MM.1S (cell line): Measurements from ENCODE around the gene SEMA4D.
"Not testable (repeated sequence)": the region's sequence is repeated elsewhere in the genome, so short reads cannot be mapped to it uniquely, and the experiment has no call there.

ENCODE experiments used
- DNase-seq: peaks from one replicate; pipeline ENCODE4 v3.0.0-alpha.2; 2015
- H2AFZ ChIP-seq: fragments of 300-600 bp; sonication (generic); 2 replicates; pipeline ENCODE4 v1.6.0; 2016; ENCODE audit warnings: antibody characterized with exemption, low read length
- H3F3A ChIP-seq: fragments of 300-600 bp; sonication (generic); 2 replicates; pipeline ENCODE4 v1.6.1; 2016; ENCODE audit warnings: mild to moderate bottlenecking, antibody characterized with exemption, low read length, moderate library complexity, mixed read lengths; ENCODE audit not compliant: insufficient read depth
- H3K27ac ChIP-seq: fragments of 300-600 bp; sonication (generic); 2 replicates; pipeline ENCODE4 v1.5.1; 2016; ENCODE audit warnings: mild to moderate bottlenecking, low read length
- H3K27me3 ChIP-seq: fragments of 300-600 bp; sonication (generic); replicated peaks from 2 replicates; pipeline ENCODE4 v1.6.0; 2016; ENCODE audit warnings: low read length; ENCODE audit not compliant: insufficient read depth
- H3K36me3 ChIP-seq: fragments of 300-600 bp; sonication (generic); replicated peaks from 2 replicates; pipeline ENCODE4 v1.6.1; 2016; ENCODE audit warnings: mild to moderate bottlenecking, low read length, mixed read lengths; ENCODE audit not compliant: insufficient read depth
- H3K4me1 ChIP-seq: fragments of 300-600 bp; sonication (generic); 2 replicates; pipeline ENCODE4 v1.6.1; 2016; ENCODE audit warnings: low read length, mixed read lengths
- H3K4me2 ChIP-seq: fragments of 300-600 bp; sonication (generic); 2 replicates; pipeline ENCODE4 v1.6.0; 2016; ENCODE audit warnings: low read depth, low read length
- H3K4me3 ChIP-seq: fragments of 300-600 bp; sonication (generic); 2 replicates; pipeline ENCODE4 v1.5.1; 2016; ENCODE audit warnings: low read length, mixed read lengths
- H3K79me2 ChIP-seq: fragments of 300-600 bp; sonication (generic); 2 replicates; pipeline ENCODE4 v1.6.1; 2016; ENCODE audit warnings: mixed run types, low read length, mixed read lengths
- H3K9ac ChIP-seq: fragments of 300-600 bp; sonication (generic); 2 replicates; pipeline ENCODE4 v1.6.1; 2016; ENCODE audit warnings: low read length, mixed read lengths
- H3K9me2 ChIP-seq: fragments of 300-600 bp; sonication (generic); replicated peaks from 2 replicates; pipeline ENCODE4 v1.6.1; 2016; ENCODE audit warnings: mild to moderate bottlenecking, low read length, mixed read lengths; ENCODE audit not compliant: insufficient read depth
- H3K9me3 ChIP-seq: fragments of 300-600 bp; sonication (generic); replicated peaks from 2 replicates; pipeline ENCODE4 v1.6.1; 2016; ENCODE audit warnings: mild to moderate bottlenecking, low read length, mixed read lengths; ENCODE audit not compliant: insufficient read depth
- H4K20me1 ChIP-seq: fragments of 300-600 bp; sonication (generic); 2 replicates; pipeline ENCODE4 v1.6.1; 2016; ENCODE audit warnings: mild to moderate bottlenecking, low read length, moderate library complexity, mixed read lengths; ENCODE audit not compliant: insufficient read depth
- CTCF ChIP-seq: fragments of 300-600 bp; sonication (generic); IDR thresholded peaks from 2 replicates; pipeline ENCODE4 v1.5.1; 2016; ENCODE audit warnings: antibody characterized with exemption, low read length, mixed read lengths
- EZH2 ChIP-seq: fragments of 300-600 bp; sonication (generic); optimal IDR thresholded peaks from 2 replicates; pipeline ENCODE3; 2017; ENCODE audit warnings: low read depth, mild to moderate bottlenecking, antibody characterized with exemption, low read length, mixed read lengths
- EZH2phosphoT487 ChIP-seq: fragments of 300-600 bp; sonication (generic); IDR thresholded peaks from 2 replicates; pipeline ENCODE4 v1.6.1; 2018; ENCODE audit warnings: antibody characterized with exemption, low read length

The SEMA4D gene

GRCh38 chr9:89476546-89476945, 21.4 kb downstream of the SEMA4D start:
- Histone ChIP-seq H3K4me1 (no peaks in the 10 kb centered on the region), H3K9ac (no peak overlapping the region), H3K4me3 (no peak overlapping the region), H3K27me3 (no peaks in the 10 kb centered on the region), H3K36me3 (no peaks in the 10 kb centered on the region; the same call in 1 of the 2 replicates), H4K20me1 (peaks cover 49% of the 10 kb centered on the region), H3K27ac (no peak overlapping the region), H3K4me2 (no peak overlapping the region), H3K9me2 (no peaks in the 10 kb centered on the region), H3K9me3 (no peaks in the 10 kb centered on the region), H3K79me2 (peaks cover 95% of the 10 kb centered on the region), H2AFZ (no peak overlapping the region), H3F3A (no peaks in the 10 kb centered on the region)
- TF ChIP-seq EZH2phosphoT487 = no peak
- TF ChIP-seq CTCF = no peak
- no peak for TF ChIP-seq EZH2
- DNase-seq = no peak

- TF ChIP-seq EZH2 = no peak
- no peak for TF ChIP-seq EZH2phosphoT487
- Histone ChIP-seq H3K9me3 (no peaks in the 10 kb centered on the region), H3K4me2 (no peak overlapping the region), H3K27ac (no peak overlapping the region), H3K36me3 (no peaks in the 10 kb centered on the region), H3K79me2 (peaks cover 95% of the 10 kb centered on the region), H3F3A (no peaks in the 10 kb centered on the region), H3K9me2 (no peaks in the 10 kb centered on the region), H3K9ac (no peak overlapping the region), H3K4me3 (no peak overlapping the region), H3K27me3 (no peaks in the 10 kb centered on the region), H2AFZ (no peak overlapping the region), H3K4me1 (peaks cover 2% of the 10 kb centered on the region; the same call in 1 of the 2 replicates), H4K20me1 (peaks cover 45% of the 10 kb centered on the region)
- DNase-seq = no peak
Measured at GRCh38 chr9:89475891-89476440, 21.9 kb downstream of the SEMA4D start.

GRCh38 chr9:89474939-89475338, 23.0 kb downstream of the SEMA4D start:
- Histone ChIP-seq H3K27me3 (no peaks in the 10 kb centered on the region), H2AFZ (no peak overlapping the region), H3K9ac (no peak overlapping the region), H3K9me3 (no peaks in the 10 kb centered on the region), H3K4me1 (peaks cover 8% of the 10 kb centered on the region; the same call in 1 of the 2 replicates), H3K36me3 (no peaks in the 10 kb centered on the region; the same call in 1 of the 2 replicates), H3K9me2 (no peaks in the 10 kb centered on the region), H3K27ac (no peak overlapping the region), H3F3A (no peaks in the 10 kb centered on the region), H3K4me3 (no peak overlapping the region), H3K4me2 (no peak overlapping the region), H4K20me1 (peaks cover 52% of the 10 kb centered on the region), H3K79me2 (peaks cover 97% of the 10 kb centered on the region)
- TF ChIP-seq EZH2 = no peak
- TF ChIP-seq CTCF = no peak
- no peak for TF ChIP-seq EZH2phosphoT487
- DNase-seq = no peak

- Histone ChIP-seq H2AFZ (no peak overlapping the region), H3K4me1 (peaks cover 8% of the 10 kb centered on the region; the same call in 1 of the 2 replicates), H3K27me3 (no peaks in the 10 kb centered on the region), H4K20me1 (peaks cover 52% of the 10 kb centered on the region), H3F3A (no peaks in the 10 kb centered on the region), H3K79me2 (peaks cover 100% of the 10 kb centered on the region), H3K27ac (no peak overlapping the region), H3K9ac (no peak overlapping the region), H3K36me3 (no peaks in the 10 kb centered on the region; the same call in 1 of the 2 replicates), H3K4me2 (no peak overlapping the region), H3K9me3 (no peaks in the 10 kb centered on the region), H3K9me2 (no peaks in the 10 kb centered on the region), H3K4me3 (no peak overlapping the region)
- DNase-seq = no peak
- TF ChIP-seq CTCF = no peak
- no peak for TF ChIP-seq EZH2
- TF ChIP-seq EZH2phosphoT487 = no peak
Measured at GRCh38 chr9:89473762-89474469, 24.0 kb downstream of the SEMA4D start.

- not testable (repeated sequence) for H3K9me2 ChIP-seq, H3K4me3 ChIP-seq, H2AFZ ChIP-seq, H3K9me3 ChIP-seq, H3K27ac ChIP-seq, H3K27me3 ChIP-seq, H3K4me2 ChIP-seq, H3F3A ChIP-seq, H3K4me1 ChIP-seq, H3K36me3 ChIP-seq, H3K9ac ChIP-seq, DNase-seq
- Histone ChIP-seq H3K79me2 (peaks cover 100% of the 10 kb centered on the region), H4K20me1 (peaks cover 44% of the 10 kb centered on the region)
Measured at GRCh38 chr9:89471796-89472320, 26.1 kb downstream of the SEMA4D start.
